IMR-90 (cell line): ENCODE data around the gene CACNB2. TPM values are rescaled to one million over a fixed set of nuclear protein-coding genes. Genes with fewer than 3 reads are reported as not detected.

Experiments
- ATAC-seq: fragments of 200-7000 bp; cut with Tn5 transposase; 2 replicates; pipeline ENCODE4 v1.9.1; 2020; ENCODE audit warnings: low read depth, mild to moderate bottlenecking, moderate library complexity
- BruUV-seq: library from RNA; stranded (reverse); fragments of 400-500 nt; replicated peaks from 2 replicates; lab custom pipeline; 2021; lab: Mats Ljungman, UMichigan
- CTCF ChIA-PET: fragments of 300-600 bp; formaldehyde crosslinking; extraction: SDS; loops from one replicate; lab custom pipeline; 2021; ENCODE audit warnings: antibody characterized with exemption; lab: Yijun Ruan, JAX
- POLR2A ChIA-PET: fragments of 300-600 bp; sonication (Branson Sonifier 250); formaldehyde crosslinking; loops from one replicate; lab custom pipeline; 2022; ENCODE audit warnings: antibody characterized with exemption; ENCODE audit not compliant: unreplicated experiment; lab: Charles Lee
- DNase-seq: peaks from one replicate; pipeline ENCODE4 v3.0.0; 2013
- H2AFZ ChIP-seq: replicated peaks from 2 replicates; pipeline ENCODE3; 2013; ENCODE audit warnings: low read length, mild to moderate bottlenecking; ENCODE audit not compliant: poor library complexity
- H2AK5ac ChIP-seq: 2 replicates; pipeline ENCODE4 v1.6.1; 2013; ENCODE audit warnings: low read depth, low read length, inconsistent platforms
- H2AK9ac ChIP-seq: replicated peaks from 2 replicates; pipeline ENCODE3; 2013; ENCODE audit warnings: mild to moderate bottlenecking, low read depth, low read length, moderate library complexity; ENCODE audit not compliant: poor library complexity
- H2BK120ac ChIP-seq: 2 replicates; pipeline ENCODE4 v1.6.1; 2013; ENCODE audit warnings: low read depth, low read length, inconsistent platforms
- H2BK15ac ChIP-seq: 3 replicates; pipeline ENCODE4 v1.6.1; 2013; ENCODE audit warnings: low read depth, low read length, inconsistent platforms
- H2BK20ac ChIP-seq: 2 replicates; pipeline ENCODE4 v1.6.1; 2013; ENCODE audit warnings: low read depth, mild to moderate bottlenecking, inconsistent platforms, low read length, moderate library complexity
- H2BK5ac ChIP-seq: 2 replicates; pipeline ENCODE4 v1.6.1; 2013; ENCODE audit warnings: mild to moderate bottlenecking, low read depth, low read length, inconsistent platforms; ENCODE audit not compliant: poor library complexity, severe bottlenecking
- H3K14ac ChIP-seq: replicated peaks from 2 replicates; pipeline ENCODE4 v1.6.1; 2013; ENCODE audit warnings: low read depth, low read length, inconsistent platforms
- H3K18ac ChIP-seq: 2 replicates; pipeline ENCODE4 v1.6.1; 2013; ENCODE audit warnings: low read depth, low read length, control low read depth
- H3K23ac ChIP-seq: 2 replicates; pipeline ENCODE4 v1.6.1; 2013; ENCODE audit warnings: low read depth, low read length, inconsistent platforms
- H3K27ac ChIP-seq: 2 replicates; pipeline ENCODE4 v1.5.1; 2013; ENCODE audit warnings: mild to moderate bottlenecking, control low read depth, low read length; ENCODE audit not compliant: insufficient read depth
- H3K27me3 ChIP-seq: 2 replicates; pipeline ENCODE4 v1.6.1; 2013; ENCODE audit warnings: low read length; ENCODE audit not compliant: control insufficient read depth, insufficient read depth
- H3K36me3 ChIP-seq: 2 replicates; pipeline ENCODE4 v1.6.1; 2013; ENCODE audit warnings: low read length, mixed read lengths; ENCODE audit not compliant: control insufficient read depth, insufficient read depth
- H3K4ac ChIP-seq: 2 replicates; pipeline ENCODE4 v1.6.1; 2013; ENCODE audit warnings: low read depth, low read length, inconsistent platforms
- H3K4me1 ChIP-seq: 2 replicates; pipeline ENCODE4 v1.6.1; 2013; ENCODE audit warnings: low read length, mixed read lengths; ENCODE audit not compliant: control insufficient read depth, insufficient read depth
- H3K4me2 ChIP-seq: 2 replicates; pipeline ENCODE4 v1.6.1; 2013; ENCODE audit warnings: low read depth, mild to moderate bottlenecking, control low read depth, low read length, moderate library complexity
- H3K4me3 ChIP-seq: 2 replicates; pipeline ENCODE4 v1.5.1; 2013; ENCODE audit warnings: low read depth, mild to moderate bottlenecking, control low read depth, low read length, moderate library complexity; ENCODE audit not compliant: insufficient read depth
- H3K56ac ChIP-seq: 2 replicates; pipeline ENCODE4 v1.6.1; 2013; ENCODE audit warnings: low read length, inconsistent platforms; ENCODE audit not compliant: insufficient read depth; ENCODE audit errors: extremely low read depth
- H3K79me1 ChIP-seq, 2 experiments: 2 replicates each; pipeline ENCODE4 v1.6.1; 2013; ENCODE audit warnings: low read length in 2 of 2, inconsistent platforms in 1 of 2, low read depth in 1 of 2
- H3K9ac ChIP-seq: 2 replicates; pipeline ENCODE4 v1.6.1; 2013; ENCODE audit warnings: low read depth, low read length, control low read depth
- H3K9me1 ChIP-seq: 2 replicates; pipeline ENCODE4 v1.6.1; 2013; ENCODE audit warnings: low read length, inconsistent platforms; ENCODE audit not compliant: insufficient read depth
- H3K9me3 ChIP-seq: 2 replicates; pipeline ENCODE4 v1.6.1; 2013; ENCODE audit warnings: low read length; ENCODE audit not compliant: control insufficient read depth, insufficient read depth
- H4K20me1 ChIP-seq: 2 replicates; pipeline ENCODE4 v1.6.1; 2013; ENCODE audit warnings: low read length, inconsistent platforms; ENCODE audit not compliant: insufficient read depth
- H4K5ac ChIP-seq: 2 replicates; pipeline ENCODE4 v1.6.1; 2013; ENCODE audit warnings: mild to moderate bottlenecking, low read depth, low read length, control low read depth
- H4K8ac ChIP-seq, 2 experiments: 2 replicates each; pipeline ENCODE4 v1.6.1; 2013; ENCODE audit warnings: low read depth in 2 of 2, low read length in 2 of 2, control low read depth in 1 of 2, inconsistent platforms in 1 of 2
- H4K91ac ChIP-seq: 2 replicates; pipeline ENCODE4 v1.6.1; 2013; ENCODE audit warnings: low read depth, low read length, inconsistent platforms; ENCODE audit not compliant: insufficient read depth
- BHLHE40 ChIP-seq: fragments of 150-350 bp; IDR thresholded peaks from 2 replicates; pipeline ENCODE4 v1.6.1; 2016; ENCODE audit warnings: mild to moderate bottlenecking, low read depth, low read length
- CEBPB ChIP-seq: IDR thresholded peaks from 2 replicates; pipeline ENCODE4 v1.6.1; 2012; ENCODE audit warnings: low read depth, low read length, improper control_type of control experiment
- CHD1 ChIP-seq: IDR thresholded peaks from 2 replicates; pipeline ENCODE4 v1.6.1; 2012; ENCODE audit warnings: low read depth, low read length, improper control_type of control experiment
- ELK1 ChIP-seq: fragments of 150-350 bp; IDR thresholded peaks from 2 replicates; pipeline ENCODE4 v1.6.1; 2016; ENCODE audit warnings: low read depth, mild to moderate bottlenecking, low read length, moderate library complexity, borderline replicate concordance
- FOS ChIP-seq: fragments of 150-350 bp; IDR thresholded peaks from 2 replicates; pipeline ENCODE4 v1.6.1; 2016; ENCODE audit warnings: low read depth, low read length
- MAFK ChIP-seq: IDR thresholded peaks from 2 replicates; pipeline ENCODE4 v1.6.1; 2012; ENCODE audit warnings: low read depth, low read length, improper control_type of control experiment
- MAZ ChIP-seq: IDR thresholded peaks from 2 replicates; pipeline ENCODE4 v1.6.1; 2012; ENCODE audit warnings: low read depth, mild to moderate bottlenecking, low read length, improper control_type of control experiment, moderate library complexity, borderline replicate concordance
- MXI1 ChIP-seq: IDR thresholded peaks from 2 replicates; pipeline ENCODE4 v1.6.1; 2012; ENCODE audit warnings: low read depth, mild to moderate bottlenecking, low read length, moderate library complexity, borderline replicate concordance
- NFE2L2 ChIP-seq: fragments of 150-350 bp; IDR thresholded peaks from 2 replicates; pipeline ENCODE4 v1.6.1; 2016; ENCODE audit warnings: low read depth, mild to moderate bottlenecking, low read length
- POLR2A ChIP-seq: IDR thresholded peaks from 2 replicates; pipeline ENCODE4 v1.6.1; 2012; ENCODE audit warnings: mild to moderate bottlenecking, low read depth, low read length
- RAD21 ChIP-seq: IDR thresholded peaks from 2 replicates; pipeline ENCODE4 v1.6.1; 2012; ENCODE audit warnings: low read length, improper control_type of control experiment
- RCOR1 ChIP-seq: IDR thresholded peaks from 2 replicates; pipeline ENCODE4 v1.6.1; 2012; ENCODE audit warnings: mild to moderate bottlenecking, low read length, improper control_type of control experiment; ENCODE audit not compliant: insufficient replicate concordance
- RFX5 ChIP-seq: IDR thresholded peaks from 2 replicates; pipeline ENCODE4 v1.8.0; 2012; ENCODE audit warnings: low read depth, mild to moderate bottlenecking, low read length, moderate library complexity
- SMC3 ChIP-seq: fragments of 150-350 bp; IDR thresholded peaks from 2 replicates; pipeline ENCODE4 v1.6.1; 2016; ENCODE audit warnings: low read depth, mild to moderate bottlenecking, antibody characterized with exemption, low read length, moderate library complexity
- USF2 ChIP-seq: fragments of 150-350 bp; IDR thresholded peaks from 2 replicates; pipeline ENCODE4 v1.6.1; 2017; ENCODE audit warnings: mild to moderate bottlenecking, antibody characterized with exemption, low read length, low read depth
- WGBS, 2 experiments: methylation state at CpG; one replicate each; pipeline versions ENCODE4 v1.1.5 to v1.1.7; 2013; ENCODE audit warnings: missing lambda C conversion rate in 2 of 2; ENCODE audit not compliant: insufficient read length in 1 of 2; ENCODE audit errors: extremely low coverage in 2 of 2; 5-methylcytosine and 5-hydroxymethylcytosine counted together
- dilution Hi-C: fragments of 300-500 bp; cut with HindIII; formaldehyde crosslinking; loops from one replicate; pipeline ENCODE4 v1.14.3; 2018; ENCODE audit warnings: low sequenced_read_pairs; ENCODE audit not compliant: unreplicated experiment
- in situ Hi-C: fragments of 300-500 bp; cut with MboI; formaldehyde crosslinking; loops from 3 replicates; pipeline ENCODE4 v1.14.3; 2019; ENCODE audit warnings: low sequenced_read_pairs, inconsistent platforms, mixed read lengths
- intact Hi-C: fragments of 100-400 bp; cut with micrococcal nuclease; formaldehyde crosslinking; loops from 2 replicates; pipeline ENCODE4 v1.10.0; 2022
- polyA plus RNA-seq, 3 experiments: library from polyadenylated mRNA; depleted of rRNA; stranded (reverse); fragments of >200 nt; gene quantifications; 2 replicates each; pipeline ENCODE4 v1.2.3, GENCODE V29; 2012; ENCODE audit warnings: low replicate concordance in 1 of 3
- total RNA-seq: library from RNA; depleted of rRNA; stranded (reverse); fragments of >200 nt; gene quantifications from 2 replicates; pipeline ENCODE4 v1.2.3, GENCODE V29; 2012
- TF ChIP-seq, protein P1 (sequence below): conservative IDR thresholded peaks from 2 replicates; pipeline ENCODE4 v1.5.1; 2012; ENCODE audit warnings: mild to moderate bottlenecking, low read depth, low read length, improper control_type of control experiment

Gene CACNB2
- total and polyA plus RNA-seq, 2 of the 4 experiments (the other 2 are of a cell fraction) = 0.36 TPM

DNA sequence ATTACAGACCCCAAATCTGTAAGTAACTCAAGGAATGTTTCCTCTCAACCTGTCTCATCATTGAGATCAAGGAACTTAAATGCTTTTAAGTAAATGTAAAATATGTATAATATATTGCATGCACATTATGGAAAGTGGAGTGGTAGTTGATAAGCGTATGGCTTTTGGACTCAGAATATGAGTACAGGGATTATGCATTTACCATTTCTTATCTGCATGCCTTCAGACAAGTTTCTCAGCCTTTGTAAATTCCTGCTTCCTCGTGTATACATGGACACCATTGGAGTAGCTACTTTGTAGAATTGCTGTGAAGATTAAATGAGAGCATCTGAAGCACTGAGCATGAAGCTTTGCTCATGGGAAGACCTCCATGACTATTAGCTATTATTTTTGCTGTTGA, 70.5 kb downstream of the CACNB2 start:
- no peak overlapping the region for H4K5ac ChIP-seq
- H2BK20ac ChIP-seq = no peak overlapping the region
- H3K4me1 ChIP-seq = peaks cover 4% of the 10 kb centered on the region
- H3K4me2 ChIP-seq = no peak overlapping the region
- no peak overlapping the region for H3K27ac ChIP-seq
- ChIA-PET POLR2A (no interaction called here), CTCF (interaction anchor here (1.0 kb wide), 1 partner anchor 15 kb away, joined by 4 read pairs; no protein-coding TSS in a partner anchor)
- H2AK5ac ChIP-seq = no peak overlapping the region
- H3K9me3 ChIP-seq = no peaks in the 10 kb centered on the region
- H2AK9ac ChIP-seq = no peak overlapping the region
- DNase-seq (no peak), ATAC-seq (no peak)
- intact Hi-C loops (loop anchor here (5.0 kb wide), 1 partner anchor 68 kb away; the partner anchor contains the start of gene CACNB2), dilution Hi-C loops (no loop called here), in situ Hi-C loops (no loop called here)
- no peak overlapping the region for H2BK15ac ChIP-seq
- TF ChIP-seq RFX5 (no peak), MXI1 (no peak), NFE2L2 (no peak), MAZ (no peak), BHLHE40 (no peak), SMC3 (no peak), CEBPB (no peak), RAD21 (no peak), CHD1 (no peak), RCOR1 (no peak), MAFK (no peak), FOS (no peak), POLR2A (no peak), ELK1 (no peak), USF2 (no peak)
- TF ChIP-seq, protein P1, sequence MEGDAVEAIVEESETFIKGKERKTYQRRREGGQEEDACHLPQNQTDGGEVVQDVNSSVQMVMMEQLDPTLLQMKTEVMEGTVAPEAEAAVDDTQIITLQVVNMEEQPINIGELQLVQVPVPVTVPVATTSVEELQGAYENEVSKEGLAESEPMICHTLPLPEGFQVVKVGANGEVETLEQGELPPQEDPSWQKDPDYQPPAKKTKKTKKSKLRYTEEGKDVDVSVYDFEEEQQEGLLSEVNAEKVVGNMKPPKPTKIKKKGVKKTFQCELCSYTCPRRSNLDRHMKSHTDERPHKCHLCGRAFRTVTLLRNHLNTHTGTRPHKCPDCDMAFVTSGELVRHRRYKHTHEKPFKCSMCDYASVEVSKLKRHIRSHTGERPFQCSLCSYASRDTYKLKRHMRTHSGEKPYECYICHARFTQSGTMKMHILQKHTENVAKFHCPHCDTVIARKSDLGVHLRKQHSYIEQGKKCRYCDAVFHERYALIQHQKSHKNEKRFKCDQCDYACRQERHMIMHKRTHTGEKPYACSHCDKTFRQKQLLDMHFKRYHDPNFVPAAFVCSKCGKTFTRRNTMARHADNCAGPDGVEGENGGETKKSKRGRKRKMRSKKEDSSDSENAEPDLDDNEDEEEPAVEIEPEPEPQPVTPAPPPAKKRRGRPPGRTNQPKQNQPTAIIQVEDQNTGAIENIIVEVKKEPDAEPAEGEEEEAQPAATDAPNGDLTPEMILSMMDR = no peak
- H3K4me3 ChIP-seq = no peak overlapping the region
- no CpG with 5 or more reads among the region's 2 CpGs for WGBS, 2 experiments
- no peaks in the 10 kb centered on the region for H3K9me1 ChIP-seq
- H4K91ac ChIP-seq = 0 out of 2 replicates have a peak overlapping the region, but pooled peaks have one; percentile 12
- H3K14ac ChIP-seq = no peak overlapping the region
- H4K20me1 ChIP-seq = no peaks in the 10 kb centered on the region
- H3K36me3 ChIP-seq = no peaks in the 10 kb centered on the region
- H3K79me1 ChIP-seq = no peaks in the 10 kb centered on the region
- H3K23ac ChIP-seq = no peak overlapping the region
- no peak overlapping the region for H2BK120ac ChIP-seq
- no peak overlapping the region; a peak in 1 of 4 replicates for H4K8ac ChIP-seq
- no peak overlapping the region for H2BK5ac ChIP-seq
- BruUV-seq = no TSS peak
- no peaks in the 10 kb centered on the region; the same call in 1 of the 2 replicates for H3K27me3 ChIP-seq
- no peak overlapping the region for H3K9ac ChIP-seq
- no peak overlapping the region for H3K56ac ChIP-seq
- H3K4ac ChIP-seq = no peak overlapping the region
- H2AFZ ChIP-seq = no peak overlapping the region
- H3K18ac ChIP-seq = no peak overlapping the region
